Measurements from ENCODE around the gene ZNF90.
"Not testable (repeated sequence)": the region's sequence is repeated elsewhere in the genome, so short reads cannot be mapped to it uniquely, and the experiment has no call there.

- TF ChIP-seq, protein P1, sequence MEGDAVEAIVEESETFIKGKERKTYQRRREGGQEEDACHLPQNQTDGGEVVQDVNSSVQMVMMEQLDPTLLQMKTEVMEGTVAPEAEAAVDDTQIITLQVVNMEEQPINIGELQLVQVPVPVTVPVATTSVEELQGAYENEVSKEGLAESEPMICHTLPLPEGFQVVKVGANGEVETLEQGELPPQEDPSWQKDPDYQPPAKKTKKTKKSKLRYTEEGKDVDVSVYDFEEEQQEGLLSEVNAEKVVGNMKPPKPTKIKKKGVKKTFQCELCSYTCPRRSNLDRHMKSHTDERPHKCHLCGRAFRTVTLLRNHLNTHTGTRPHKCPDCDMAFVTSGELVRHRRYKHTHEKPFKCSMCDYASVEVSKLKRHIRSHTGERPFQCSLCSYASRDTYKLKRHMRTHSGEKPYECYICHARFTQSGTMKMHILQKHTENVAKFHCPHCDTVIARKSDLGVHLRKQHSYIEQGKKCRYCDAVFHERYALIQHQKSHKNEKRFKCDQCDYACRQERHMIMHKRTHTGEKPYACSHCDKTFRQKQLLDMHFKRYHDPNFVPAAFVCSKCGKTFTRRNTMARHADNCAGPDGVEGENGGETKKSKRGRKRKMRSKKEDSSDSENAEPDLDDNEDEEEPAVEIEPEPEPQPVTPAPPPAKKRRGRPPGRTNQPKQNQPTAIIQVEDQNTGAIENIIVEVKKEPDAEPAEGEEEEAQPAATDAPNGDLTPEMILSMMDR (IDR thresholded peaks at IDR 0.05; ENCODE audit: low read length), result not testable (repeated sequence)
- not testable (repeated sequence) for TF ChIP-seq EZH2phosphoT487 (IDR thresholded peaks at IDR 0.05; ENCODE audit: low read length)
Measured at GRCh38 chr19:20082232-20082833, 4.5 kb downstream of the ZNF90 start.
